ENCODE measurements around the gene CNPY1. TPM values are rescaled to one million over a fixed set of nuclear protein-coding genes. Genes with fewer than 3 reads are reported as not detected.

The CNPY1 gene
- polyA plus RNA-seq, 1 donor from 2014 or later = 0.36 TPM

DNA sequence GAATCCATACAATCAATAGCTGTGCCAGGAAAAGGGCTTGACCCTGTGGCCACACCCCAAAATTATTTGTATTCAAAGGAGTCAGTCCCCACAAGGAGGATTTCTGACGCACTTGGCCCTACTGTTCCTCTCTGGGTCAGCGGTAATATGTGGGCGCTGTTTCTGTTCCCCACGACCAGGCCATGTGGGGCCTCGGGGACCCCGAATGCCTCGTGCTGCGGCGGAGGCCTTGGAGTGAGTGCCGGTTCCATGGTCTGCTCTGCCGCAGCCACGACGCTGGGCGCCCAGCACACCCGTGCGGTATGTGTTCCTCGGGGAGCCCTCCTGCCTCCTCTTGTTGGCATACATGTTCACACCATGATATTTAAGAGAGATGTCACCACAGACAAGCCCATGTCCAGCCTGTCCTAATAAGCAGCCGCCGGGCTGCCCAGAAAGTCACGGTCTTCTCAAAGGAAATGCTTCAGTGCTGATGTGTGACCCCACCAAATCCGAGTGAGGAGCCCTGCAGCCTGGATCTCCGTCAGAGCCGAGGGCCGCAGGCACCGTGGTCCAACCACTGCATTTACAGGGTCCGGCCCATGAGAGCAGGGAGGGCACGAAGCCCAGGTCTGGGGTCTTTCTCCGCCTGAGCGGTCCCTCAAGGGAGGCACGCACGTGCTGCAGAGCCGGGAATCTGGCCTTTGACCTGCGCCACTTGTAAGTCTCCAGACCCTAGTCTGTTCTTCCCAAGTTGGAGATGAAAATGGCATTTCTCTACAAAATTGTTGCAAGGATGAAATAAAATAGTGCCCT is 52.4 kb downstream of the CNPY1 start:
- H3K9ac ChIP-seq (ENCODE audit: low read length) = no peak overlapping the region
- H3K4me2 ChIP-seq (ENCODE audit: low read length) = no peak overlapping the region
- no peaks in the 10 kb centered on the region for H3K36me3 ChIP-seq (ENCODE audit: insufficient read depth, low read length)
- no peak overlapping the region for H3K27ac ChIP-seq (ENCODE audit: low read length)
- TF ChIP-seq EZH2 (IDR thresholded peaks at IDR 0.05; ENCODE audit: borderline replicate concordance, insufficient read depth, low read length, poor library complexity, severe bottlenecking) = no peak
- TF ChIP-seq CTCF (IDR thresholded peaks at IDR 0.05; ENCODE audit: poor library complexity, severe bottlenecking) = no peak
- TF ChIP-seq MXI1 (conservative IDR thresholded peaks at IDR 0.05; ENCODE audit: poor library complexity, severe bottlenecking) = no peak
- TF ChIP-seq TAF1 (IDR thresholded peaks at IDR 0.05; ENCODE audit: low read depth) = no peak
- TF ChIP-seq EP300 (conservative IDR thresholded peaks at IDR 0.05; ENCODE audit: poor library complexity, severe bottlenecking) = no peak
- TF ChIP-seq, protein P1, sequence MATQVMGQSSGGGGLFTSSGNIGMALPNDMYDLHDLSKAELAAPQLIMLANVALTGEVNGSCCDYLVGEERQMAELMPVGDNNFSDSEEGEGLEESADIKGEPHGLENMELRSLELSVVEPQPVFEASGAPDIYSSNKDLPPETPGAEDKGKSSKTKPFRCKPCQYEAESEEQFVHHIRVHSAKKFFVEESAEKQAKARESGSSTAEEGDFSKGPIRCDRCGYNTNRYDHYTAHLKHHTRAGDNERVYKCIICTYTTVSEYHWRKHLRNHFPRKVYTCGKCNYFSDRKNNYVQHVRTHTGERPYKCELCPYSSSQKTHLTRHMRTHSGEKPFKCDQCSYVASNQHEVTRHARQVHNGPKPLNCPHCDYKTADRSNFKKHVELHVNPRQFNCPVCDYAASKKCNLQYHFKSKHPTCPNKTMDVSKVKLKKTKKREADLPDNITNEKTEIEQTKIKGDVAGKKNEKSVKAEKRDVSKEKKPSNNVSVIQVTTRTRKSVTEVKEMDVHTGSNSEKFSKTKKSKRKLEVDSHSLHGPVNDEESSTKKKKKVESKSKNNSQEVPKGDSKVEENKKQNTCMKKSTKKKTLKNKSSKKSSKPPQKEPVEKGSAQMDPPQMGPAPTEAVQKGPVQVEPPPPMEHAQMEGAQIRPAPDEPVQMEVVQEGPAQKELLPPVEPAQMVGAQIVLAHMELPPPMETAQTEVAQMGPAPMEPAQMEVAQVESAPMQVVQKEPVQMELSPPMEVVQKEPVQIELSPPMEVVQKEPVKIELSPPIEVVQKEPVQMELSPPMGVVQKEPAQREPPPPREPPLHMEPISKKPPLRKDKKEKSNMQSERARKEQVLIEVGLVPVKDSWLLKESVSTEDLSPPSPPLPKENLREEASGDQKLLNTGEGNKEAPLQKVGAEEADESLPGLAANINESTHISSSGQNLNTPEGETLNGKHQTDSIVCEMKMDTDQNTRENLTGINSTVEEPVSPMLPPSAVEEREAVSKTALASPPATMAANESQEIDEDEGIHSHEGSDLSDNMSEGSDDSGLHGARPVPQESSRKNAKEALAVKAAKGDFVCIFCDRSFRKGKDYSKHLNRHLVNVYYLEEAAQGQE (IDR thresholded peaks at IDR 0.05; ENCODE audit: borderline replicate concordance) = no peak
- no peak for TF ChIP-seq RAD21 (conservative IDR thresholded peaks at IDR 0.05)
- TF ChIP-seq POLR2AphosphoS5 (IDR thresholded peaks at IDR 0.05) = no peak
- no peak for TF ChIP-seq SMC3 (conservative IDR thresholded peaks at IDR 0.05; ENCODE audit: poor library complexity)
- no peaks in the 10 kb centered on the region for H3K9me3 ChIP-seq (ENCODE audit: low read length)
- no peak overlapping the region for H2AFZ ChIP-seq (ENCODE audit: low read depth, low read length)
- no peak overlapping the region for H3K4me3 ChIP-seq (ENCODE audit: low read length)
- H3K79me2 ChIP-seq (replicated peaks; ENCODE audit: insufficient read depth, low read length) = no peaks in the 10 kb centered on the region
- peaks cover 21% of the 10 kb centered on the region for H3K27me3 ChIP-seq (ENCODE audit: insufficient read depth, low read depth, low read length)
- no peaks in the 10 kb centered on the region for H4K20me1 ChIP-seq (ENCODE audit: insufficient read depth)
- no peaks in the 10 kb centered on the region for H3K9me2 ChIP-seq (ENCODE audit: insufficient read depth, low read length)
- H3F3A ChIP-seq (ENCODE audit: insufficient read depth, low read length, poor library complexity, severe bottlenecking) = no peaks in the 10 kb centered on the region

GRCh38 chr7:155491812-155492211 is 54.5 kb downstream of the CNPY1 start:
- Histone ChIP-seq H3K9me2 (ENCODE audit: insufficient read depth, low read length) (no peaks in the 10 kb centered on the region), H3F3A (ENCODE audit: insufficient read depth, low read length, poor library complexity, severe bottlenecking) (no peaks in the 10 kb centered on the region), H2AFZ (ENCODE audit: low read depth, low read length) (no peak overlapping the region), H3K36me3 (ENCODE audit: insufficient read depth, low read length) (no peaks in the 10 kb centered on the region), H3K27me3 (ENCODE audit: insufficient read depth, low read depth, low read length) (peaks cover 10% of the 10 kb centered on the region), H3K4me2 (ENCODE audit: low read length) (no peak overlapping the region), H3K9me3 (ENCODE audit: low read length) (no peaks in the 10 kb centered on the region), H3K9ac (ENCODE audit: low read length) (no peak overlapping the region), H3K27ac (ENCODE audit: low read length) (no peak overlapping the region), H4K20me1 (ENCODE audit: insufficient read depth) (no peaks in the 10 kb centered on the region), H3K79me2 (replicated peaks; ENCODE audit: insufficient read depth, low read length) (no peaks in the 10 kb centered on the region), H3K4me3 (ENCODE audit: low read length) (no peak overlapping the region)
- TF ChIP-seq CTCF (IDR thresholded peaks at IDR 0.05; ENCODE audit: poor library complexity, severe bottlenecking) = no peak
- TF ChIP-seq RAD21 (conservative IDR thresholded peaks at IDR 0.05) = no peak
- TF ChIP-seq, protein P1 (IDR thresholded peaks at IDR 0.05; ENCODE audit: borderline replicate concordance) = no peak
- TF ChIP-seq POLR2AphosphoS5 (IDR thresholded peaks at IDR 0.05) = no peak
- TF ChIP-seq MXI1 (conservative IDR thresholded peaks at IDR 0.05; ENCODE audit: poor library complexity, severe bottlenecking) = no peak
- TF ChIP-seq EP300 (conservative IDR thresholded peaks at IDR 0.05; ENCODE audit: poor library complexity, severe bottlenecking) = no peak
- TF ChIP-seq TAF1 (IDR thresholded peaks at IDR 0.05; ENCODE audit: low read depth) = no peak
- no peak for TF ChIP-seq EZH2 (IDR thresholded peaks at IDR 0.05; ENCODE audit: borderline replicate concordance, insufficient read depth, low read length, poor library complexity, severe bottlenecking)
- TF ChIP-seq SMC3 (conservative IDR thresholded peaks at IDR 0.05; ENCODE audit: poor library complexity) = no peak
